ENCODE results near the gene KRR1. TPM values are rescaled to one million over a fixed set of nuclear protein-coding genes. Genes with fewer than 3 reads are reported as not detected.

The KRR1 gene
- total and polyA plus RNA-seq, 2 of the 13 experiments (the other 11 are each of a cell fraction or from before 2014, with no cell fraction given), result 19.3 to 103 TPM

DNA sequence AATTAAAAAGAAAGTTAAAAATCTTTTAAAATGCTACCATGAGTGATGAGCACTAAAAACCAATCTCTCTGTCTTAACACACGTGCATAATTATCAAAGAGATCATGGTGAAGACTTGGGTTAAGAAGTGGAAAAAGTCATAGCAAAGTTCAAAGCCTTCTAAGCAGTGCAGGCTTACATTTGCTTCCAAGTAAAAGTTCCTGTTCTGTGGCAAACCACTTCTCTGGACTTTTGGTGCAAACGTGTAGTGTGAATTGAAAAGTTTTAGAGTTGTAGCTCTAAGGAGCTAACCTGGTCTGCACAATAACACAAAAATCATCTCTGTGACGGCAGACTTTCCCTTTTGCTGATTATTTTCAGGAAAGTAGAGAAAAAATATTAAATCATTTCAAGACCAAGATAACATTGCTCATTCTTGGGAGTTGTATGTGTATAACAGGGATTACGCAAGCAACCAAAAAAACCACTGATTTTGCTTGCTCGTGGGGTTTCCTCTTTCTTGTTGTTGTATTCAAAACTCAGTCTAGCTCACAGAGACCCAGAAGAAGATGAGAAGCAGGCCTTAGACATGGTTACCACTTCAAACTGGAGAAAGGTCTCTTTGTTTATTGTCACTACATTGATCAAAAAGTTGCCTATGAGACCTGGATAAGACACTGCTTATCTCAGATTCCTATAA, 33.2 kb downstream of the KRR1 start:
- H3K4me3 ChIP-seq (replicated peaks in 1 of 3; ENCODE audit: insufficient read depth in 1 of 3, low read depth in 2 of 3, low read length in 3 of 3), result no peak overlapping the region
- no peak overlapping the region for H3K27ac ChIP-seq (ENCODE audit: extremely low read length, insufficient read depth, low read length)
- no peaks in the 10 kb centered on the region for H3K36me3 ChIP-seq (replicated peaks in 1 of 2; ENCODE audit: control insufficient read depth in 1 of 2, insufficient read depth in 2 of 2, low read length in 2 of 2)
- no peak for DNase-seq (ENCODE audit: low spot score)
- H3K9me3 ChIP-seq (ENCODE audit: low read length), result no peaks in the 10 kb centered on the region
- TF ChIP-seq MTF2 (CRISPR knock-in tag; IDR thresholded peaks at IDR 0.05; ENCODE audit: borderline replicate concordance) (no peak), PTBP1 (IDR thresholded peaks at IDR 0.05; ENCODE audit: low read depth, low read length, poor library complexity, severe bottlenecking) (no peak), CEBPB (IDR thresholded peaks at IDR 0.05; ENCODE audit: borderline replicate concordance, low read depth, low read length) (peak; percentile 43)
- TF ChIP-seq, protein P1, sequence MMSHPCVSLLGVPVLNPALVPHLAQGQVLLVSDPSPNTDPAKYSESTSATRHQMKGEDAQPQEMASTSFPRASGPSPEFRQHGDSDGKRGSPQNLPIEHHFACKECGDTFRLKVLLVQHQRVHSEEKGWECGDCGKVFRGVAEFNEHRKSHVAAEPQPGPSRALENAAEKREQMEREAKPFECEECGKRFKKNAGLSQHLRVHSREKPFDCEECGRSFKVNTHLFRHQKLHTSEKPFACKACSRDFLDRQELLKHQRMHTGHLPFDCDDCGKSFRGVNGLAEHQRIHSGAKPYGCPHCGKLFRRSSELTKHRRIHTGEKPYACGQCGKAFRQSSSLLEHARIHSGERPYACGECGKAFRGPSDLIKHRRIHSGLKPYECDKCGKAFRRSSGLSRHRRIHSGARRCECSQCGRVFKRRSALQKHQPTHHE (CRISPR knock-in tag; IDR thresholded peaks at IDR 0.05; ENCODE audit: borderline replicate concordance), result no peak
- H3K79me2 ChIP-seq (ENCODE audit: insufficient read depth, low read length), result no peaks in the 10 kb centered on the region
- H3K4me2 ChIP-seq (ENCODE audit: low read depth, low read length), result no peak overlapping the region
- no peak overlapping the region for H2AFZ ChIP-seq (ENCODE audit: low read length)
- H3K9ac ChIP-seq (ENCODE audit: insufficient read depth, low read depth, low read length), result no peak overlapping the region
- H4K20me1 ChIP-seq (ENCODE audit: insufficient read depth, low read length), result no peaks in the 10 kb centered on the region
- H3K27me3 ChIP-seq (ENCODE audit: control insufficient read depth in 1 of 2, insufficient read depth in 2 of 2, low read length in 2 of 2), result no peaks in the 10 kb centered on the region; a peak in 1 of 5 replicates
- ChIA-PET CTCF (ENCODE audit: low intra/inter-chr PET ratio, low total read pairs) (no interaction called here), POLR2A (no interaction called here)
- ATAC-seq, result no peak
- BruUV-seq (replicated peaks), result no TSS peak
- peaks cover 26% of the 10 kb centered on the region for H3K4me1 ChIP-seq (ENCODE audit: insufficient read depth, low read length)
- in situ Hi-C loops (cut with HindIII; ENCODE audit: extremely low pct_ligation_motif_present, low pct_unique_long_range_greater_than_20kb), result no loop called here
- WGBS (ENCODE audit: low lambda C conversion rate), result 28% methylated on average over 5 of the region's 5 CpGs
- FAIRE-seq, result no peak
- intact Hi-C loops (cut with micrococcal nuclease; ENCODE audit: unreplicated experiment), result no loop called here

DNA sequence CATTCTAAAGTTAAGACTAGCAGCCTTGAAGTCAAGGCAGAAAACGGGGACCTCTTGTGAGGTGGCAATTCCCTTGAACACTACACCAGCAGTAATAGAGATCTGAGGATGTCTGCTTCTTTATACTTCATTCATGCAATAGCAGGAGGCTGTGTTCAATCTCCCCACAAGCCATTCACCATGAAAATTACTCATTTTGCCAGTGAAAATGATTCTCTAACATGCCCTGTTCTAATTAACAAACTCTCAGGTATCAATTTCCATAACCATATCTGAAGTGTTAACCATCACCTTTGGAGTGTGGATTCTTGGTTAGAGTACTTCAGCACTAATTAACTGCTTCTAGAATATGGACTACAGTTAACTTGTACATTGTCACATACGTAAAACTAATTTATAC, 34.3 kb downstream of the KRR1 start:
- TF ChIP-seq ZFP36 (IDR thresholded peaks at IDR 0.05; ENCODE audit: borderline replicate concordance, low read depth, low read length, partially characterized antibody) (no peak), GTF2F1 (IDR thresholded peaks at IDR 0.05; ENCODE audit: low read length) (no peak), ZBTB3 (CRISPR knock-in tag; IDR thresholded peaks at IDR 0.05; ENCODE audit: borderline replicate concordance, low read depth) (no peak), GATAD1 (CRISPR knock-in tag; IDR thresholded peaks at IDR 0.05) (no peak), ELF1 (CRISPR knock-in tag; IDR thresholded peaks at IDR 0.05) (no peak), ZBTB7B (CRISPR knock-in tag; IDR thresholded peaks at IDR 0.05) (no peak)
- Histone ChIP-seq H3K79me2 (ENCODE audit: insufficient read depth, low read length) (no peaks in the 10 kb centered on the region), H3K36me3 (replicated peaks in 1 of 2; ENCODE audit: control insufficient read depth in 1 of 2, insufficient read depth in 2 of 2, low read length in 2 of 2) (no peaks in the 10 kb centered on the region), H4K20me1 (ENCODE audit: insufficient read depth, low read length) (no peaks in the 10 kb centered on the region), H3K27ac (ENCODE audit: extremely low read length, insufficient read depth, low read length) (no peak overlapping the region), H3K9ac (ENCODE audit: insufficient read depth, low read depth, low read length) (no peak overlapping the region), H3K4me3 (replicated peaks in 1 of 3; ENCODE audit: insufficient read depth in 1 of 3, low read depth in 2 of 3, low read length in 3 of 3) (no peak overlapping the region), H2AFZ (ENCODE audit: low read length) (no peak overlapping the region), H3K4me2 (ENCODE audit: low read depth, low read length) (no peak overlapping the region), H3K9me3 (ENCODE audit: low read length) (no peaks in the 10 kb centered on the region), H3K4me1 (ENCODE audit: insufficient read depth, low read length) (peaks cover 26% of the 10 kb centered on the region), H3K27me3 (ENCODE audit: control insufficient read depth in 1 of 2, insufficient read depth in 2 of 2, low read length in 2 of 2) (no peaks in the 10 kb centered on the region; a peak in 1 of 5 replicates)
- FAIRE-seq (no peak), ATAC-seq (no peak), DNase-seq (ENCODE audit: low spot score) (no peak)
- intact Hi-C loops (cut with micrococcal nuclease; ENCODE audit: unreplicated experiment) (no loop called here), in situ Hi-C loops (cut with HindIII; ENCODE audit: extremely low pct_ligation_motif_present, low pct_unique_long_range_greater_than_20kb) (no loop called here)
- POLR2A ChIA-PET, result no interaction called here
- BruUV-seq (replicated peaks), result no TSS peak
- CTCF ChIA-PET (ENCODE audit: low intra/inter-chr PET ratio, low total read pairs), result no interaction called here
- WGBS (ENCODE audit: low lambda C conversion rate), result 30% methylated on average over 2 of the region's 2 CpGs
